ENCODE data around the gene UGT1A6.

UGT1A6 gene

DNA sequence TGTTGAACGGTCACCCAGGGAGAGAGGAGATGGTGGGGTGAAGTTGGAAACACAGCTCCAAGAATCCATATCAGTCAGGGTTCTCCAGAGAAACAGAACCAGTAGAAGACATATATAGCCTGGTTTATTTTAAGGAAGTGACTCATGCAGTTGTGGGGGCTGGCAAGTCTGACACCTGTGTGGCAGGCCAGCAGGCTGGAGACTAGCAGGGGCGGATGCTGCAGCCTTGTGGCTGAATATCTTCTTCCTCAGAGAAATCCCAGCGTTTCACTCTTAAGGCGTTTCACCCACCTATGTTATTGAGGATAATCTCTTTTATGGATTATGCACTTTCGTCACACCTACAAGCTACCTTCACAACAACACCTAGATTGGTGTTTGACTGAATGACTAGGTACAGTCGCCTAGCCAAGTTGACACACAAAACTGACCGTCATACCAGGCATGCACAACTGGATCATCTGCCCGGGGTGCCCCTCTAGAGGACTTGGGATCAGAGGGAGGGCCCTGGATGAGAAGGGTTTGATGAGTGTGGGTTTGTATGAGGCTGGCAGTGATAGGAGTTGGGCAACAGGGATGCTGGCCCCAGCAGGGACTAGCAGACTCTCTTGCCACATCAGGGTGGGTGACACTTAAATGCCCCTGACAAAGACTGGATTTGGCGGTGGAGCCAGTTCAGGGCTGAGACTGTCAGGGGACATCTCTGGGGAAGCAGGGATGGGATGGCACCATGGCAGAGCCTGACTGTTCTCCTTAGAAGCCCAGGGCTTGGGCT, 108.9 kb downstream of the UGT1A6 start:
- DNase-seq (ENCODE audit: low spot score), result peak; percentile 39

DNA sequence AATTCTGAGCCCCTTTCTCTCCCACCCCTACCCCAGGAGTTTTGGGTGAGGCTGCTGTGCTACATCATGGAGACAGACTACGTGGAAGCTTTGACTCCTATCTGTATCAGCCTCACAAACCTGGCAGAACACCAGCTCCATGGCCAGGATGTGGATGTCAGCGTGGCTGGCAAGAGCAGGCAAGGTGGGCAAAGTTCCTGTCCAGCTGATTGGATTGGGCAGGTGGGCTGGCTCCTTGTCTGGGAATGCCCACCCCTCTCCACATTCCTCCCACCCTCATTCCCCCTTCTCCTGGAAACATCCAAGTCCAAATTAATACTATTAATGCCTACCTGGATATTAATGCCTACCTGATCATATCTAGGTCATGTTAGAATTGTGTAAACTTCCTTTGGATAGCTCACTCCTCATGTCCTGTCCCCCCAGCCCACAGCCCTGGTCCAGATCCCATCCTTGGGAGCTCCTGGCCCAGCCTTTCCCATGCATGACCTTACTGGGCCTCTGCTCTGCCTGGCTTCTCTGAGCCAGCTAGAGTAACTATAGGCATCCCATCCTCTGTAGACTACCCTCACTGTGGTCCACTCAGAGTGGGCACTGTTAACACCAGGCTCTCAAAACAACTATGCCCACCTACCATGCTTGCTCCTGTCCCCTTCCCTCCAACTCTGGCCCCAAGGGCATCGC, 109.6 kb downstream of the UGT1A6 start:
- no peak for DNase-seq (ENCODE audit: low spot score)

DNA sequence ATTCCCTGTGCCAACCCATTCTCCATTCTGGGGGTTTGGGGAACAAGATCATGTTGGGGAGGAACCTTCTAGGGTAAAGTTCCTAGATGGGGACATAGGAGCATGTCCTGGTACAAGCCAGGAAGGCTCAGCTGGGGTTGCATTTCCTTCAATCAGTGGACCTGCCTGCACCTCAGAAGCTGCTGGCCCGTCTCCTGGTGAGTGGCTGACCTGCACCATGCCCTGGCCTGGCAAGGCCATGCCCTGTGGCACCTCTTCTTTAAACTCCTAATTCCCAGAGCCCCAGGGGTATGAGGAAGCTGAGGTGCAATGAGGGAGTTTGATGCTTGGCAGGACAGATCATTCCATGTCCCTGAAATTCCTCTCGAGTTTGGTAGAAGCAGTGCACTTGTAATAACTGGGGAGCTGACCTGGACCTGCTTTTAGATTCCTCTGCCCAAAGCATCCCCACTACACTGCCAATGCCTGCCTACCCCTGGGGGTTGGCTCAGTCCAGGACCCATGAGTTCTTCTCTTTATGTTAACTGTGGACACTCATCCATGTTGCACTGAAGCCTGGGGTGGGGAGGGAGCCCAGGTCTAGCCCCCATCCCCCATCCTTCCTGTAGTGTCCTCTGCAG, 110.7 kb downstream of the UGT1A6 start:
- DNase-seq (ENCODE audit: low spot score), result no peak

DNA sequence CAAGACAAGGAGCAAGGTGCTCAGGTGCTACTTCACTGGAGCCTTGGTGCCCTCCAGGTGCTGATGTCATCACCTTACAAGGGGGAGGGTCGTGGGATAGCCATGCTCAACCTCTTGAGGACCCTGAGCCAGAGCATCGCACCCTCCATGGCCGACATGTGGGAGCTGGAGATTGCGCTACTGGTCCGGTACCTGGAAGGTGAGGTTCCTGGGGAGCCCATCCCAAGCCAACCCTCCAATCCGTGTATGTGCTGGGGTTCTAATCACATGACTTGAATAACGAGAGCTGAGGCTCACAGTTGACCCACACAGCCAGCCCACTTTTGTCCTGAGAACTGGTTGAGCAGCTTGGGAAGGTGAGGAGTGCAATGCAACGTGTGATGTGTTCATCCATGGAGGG, 111.3 kb downstream of the UGT1A6 start:
- DNase-seq (ENCODE audit: low spot score), result no peak

DNA sequence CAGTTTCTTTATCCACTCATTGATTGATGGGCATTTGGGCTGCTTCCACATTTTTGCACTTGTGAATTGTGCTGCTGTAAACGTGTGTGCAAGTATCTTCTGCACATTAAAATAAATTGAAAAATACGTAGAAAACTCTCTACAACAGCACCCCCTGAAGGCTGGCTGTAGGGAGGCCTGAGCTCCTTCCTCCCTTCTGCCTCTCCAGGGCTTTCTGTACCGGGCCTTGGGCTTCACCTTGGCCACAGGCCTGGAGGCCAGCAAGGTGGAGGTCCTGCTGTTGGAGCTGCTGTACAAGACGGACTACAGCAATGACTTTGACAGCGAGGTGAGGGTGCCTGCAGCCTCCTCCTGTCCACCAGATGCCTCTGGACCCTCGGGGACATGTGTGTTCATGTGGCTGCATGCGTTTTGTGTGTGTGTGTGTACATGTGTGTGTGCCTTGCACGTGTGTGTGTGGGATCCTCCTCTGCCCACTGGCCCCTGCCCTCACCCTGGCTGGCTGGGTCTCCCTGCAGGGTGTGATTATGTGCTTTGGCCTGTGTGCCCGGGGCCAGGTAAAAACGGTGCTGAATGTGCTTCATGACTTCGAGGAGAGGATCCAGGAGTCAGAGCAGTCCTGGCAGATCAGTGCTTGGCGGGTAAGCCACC, 114.7 kb downstream of the UGT1A6 start:
- DNase-seq (ENCODE audit: low spot score), result no peak

DNA sequence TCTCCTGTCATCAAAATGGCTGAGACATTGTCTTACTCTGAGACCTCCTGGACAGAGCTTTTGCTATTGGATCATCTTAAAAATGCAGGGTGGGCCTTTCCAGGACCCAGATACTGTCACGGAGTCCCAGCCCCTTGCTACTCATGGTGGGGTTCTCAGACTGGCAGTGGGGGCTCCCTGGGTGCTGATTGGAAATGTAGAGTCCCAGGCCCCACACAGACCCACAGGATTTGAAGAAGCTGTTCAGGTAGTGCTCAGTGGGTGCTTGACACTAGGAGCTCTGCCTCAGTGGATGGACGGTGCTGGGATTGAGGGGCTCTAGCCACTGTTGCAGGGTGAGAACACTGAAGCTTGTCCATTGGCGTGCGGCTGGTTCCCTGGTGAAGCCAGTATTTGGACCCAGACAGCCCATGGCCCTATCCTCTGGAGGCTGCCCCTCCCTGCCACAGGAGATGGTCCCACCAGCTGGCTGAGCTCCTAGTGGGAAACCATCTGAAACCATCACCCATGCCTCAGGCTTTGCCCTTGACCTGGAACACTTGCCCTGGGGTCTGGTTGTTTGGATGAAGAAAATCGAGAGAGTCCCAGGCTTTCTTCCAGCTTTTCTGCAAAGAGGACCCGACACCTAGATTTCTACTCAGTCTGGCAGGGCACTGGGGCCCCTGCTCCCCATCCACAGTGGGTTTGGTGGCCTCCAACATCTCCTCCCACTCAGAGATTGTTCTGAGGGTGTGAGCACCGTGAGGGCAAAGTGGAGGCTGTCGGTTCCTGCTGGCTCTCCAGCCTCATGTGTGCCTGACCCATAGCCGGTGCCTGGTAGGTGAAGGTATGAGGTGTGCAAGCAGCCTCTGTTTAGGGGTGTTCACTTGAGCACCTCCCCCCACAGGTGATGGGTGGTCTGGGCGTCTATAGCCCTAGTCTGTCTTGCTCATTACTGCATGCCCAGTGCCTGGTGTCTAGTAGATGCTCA, 115.6 kb downstream of the UGT1A6 start:
- no peak for DNase-seq (ENCODE audit: low spot score)

DNA sequence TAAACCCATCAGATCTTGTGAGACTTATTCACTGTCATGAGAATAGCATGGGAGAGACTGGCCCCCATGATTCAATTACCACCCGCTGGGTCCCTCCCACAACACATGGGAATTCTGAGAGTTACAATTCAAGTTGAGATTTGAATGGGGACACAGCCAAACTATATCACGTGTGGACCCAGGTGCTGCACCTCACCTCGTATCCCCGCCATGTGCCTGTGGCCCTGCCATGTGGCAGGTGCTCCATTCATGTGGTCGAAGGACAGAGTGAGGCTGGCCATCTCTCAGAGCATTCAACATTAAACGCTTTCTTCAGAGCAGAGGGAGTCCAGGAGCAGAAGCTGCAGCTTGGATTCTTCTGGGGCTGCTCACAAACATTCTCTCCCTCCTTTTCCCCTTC, 117.7 kb downstream of the UGT1A6 start:
- DNase-seq (ENCODE audit: low spot score), result no peak

DNA sequence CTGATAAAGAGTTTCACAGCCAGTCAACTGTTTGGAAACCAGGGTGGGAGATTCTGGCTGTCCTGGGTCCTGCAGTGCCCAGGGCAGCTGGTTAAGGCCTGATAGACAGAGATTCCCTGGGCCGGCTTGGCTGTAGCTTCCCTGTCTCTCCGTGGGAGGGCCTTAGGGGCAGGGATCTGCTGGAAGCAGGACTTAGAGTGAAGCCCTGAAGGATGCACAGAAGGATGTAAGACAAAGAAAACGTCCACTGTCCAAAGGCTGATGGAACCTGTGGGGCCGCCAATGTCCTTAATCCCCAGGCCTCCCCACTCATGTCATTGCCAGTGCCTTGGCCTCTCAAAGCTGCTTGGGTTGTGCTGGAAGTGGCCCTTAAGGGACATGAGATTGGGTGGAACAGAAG, 118.4 kb downstream of the UGT1A6 start:
- DNase-seq (ENCODE audit: low spot score), result no peak

DNA sequence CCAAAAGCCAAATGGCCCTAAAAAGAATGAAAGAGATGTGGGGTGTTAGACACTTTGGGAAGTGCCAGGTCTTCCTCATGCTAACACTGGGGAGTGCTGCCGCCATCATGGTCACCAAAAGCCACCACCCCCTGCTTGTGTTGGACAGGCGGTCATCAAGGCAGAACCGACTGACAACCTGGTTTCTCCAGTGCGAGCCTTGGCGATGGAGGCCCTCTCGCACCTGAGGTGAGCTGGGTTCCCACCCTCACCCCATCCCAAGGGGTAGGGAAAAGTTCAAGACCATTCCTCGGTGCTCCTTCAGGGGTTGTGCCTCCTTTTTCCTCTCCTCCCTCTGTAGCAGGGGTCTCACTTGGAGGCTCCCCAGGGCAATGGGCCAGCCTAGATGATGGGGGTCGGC, 119.0 kb downstream of the UGT1A6 start:
- DNase-seq (ENCODE audit: low spot score), result no peak

DNA sequence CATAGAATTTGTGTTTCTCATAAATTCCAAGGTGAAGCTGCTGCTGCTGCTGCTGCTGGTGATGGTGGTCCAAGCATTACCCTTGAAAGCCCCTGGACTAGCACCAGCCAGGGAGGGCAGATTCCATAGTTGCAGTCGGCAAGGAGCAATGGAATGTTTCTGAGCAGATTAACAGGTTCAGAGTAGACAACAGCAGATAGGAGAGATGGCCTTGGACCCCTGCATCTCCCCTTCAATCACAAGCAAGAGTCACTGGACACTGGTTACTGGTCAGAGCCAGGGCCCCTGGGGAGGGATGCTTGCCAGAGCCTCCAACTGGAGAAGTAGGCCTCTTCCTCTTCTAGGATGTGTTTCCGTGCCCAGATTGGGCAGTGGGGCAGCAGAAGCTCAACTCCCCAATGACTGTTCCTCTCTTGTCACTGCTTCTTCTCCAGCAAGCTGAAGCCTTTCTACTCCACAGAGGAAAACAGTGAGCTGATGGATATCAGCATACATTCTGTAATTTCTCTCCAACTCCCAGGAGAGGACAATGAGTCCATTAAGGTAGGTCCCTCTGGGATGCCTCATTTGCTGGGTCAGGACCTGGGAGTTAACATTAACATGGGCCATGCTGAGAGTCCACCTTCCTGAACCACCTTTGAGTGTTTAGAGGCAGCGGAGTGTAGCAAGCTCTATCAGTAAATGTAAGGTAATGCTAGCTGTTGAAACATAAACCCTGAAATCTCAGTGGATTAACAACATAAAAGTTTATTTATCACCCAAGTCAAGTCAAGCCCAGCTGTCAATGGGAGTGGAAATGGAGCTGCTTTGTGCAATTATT, 120.8 kb downstream of the UGT1A6 start:
- no peak for DNase-seq (ENCODE audit: low spot score)

DNA sequence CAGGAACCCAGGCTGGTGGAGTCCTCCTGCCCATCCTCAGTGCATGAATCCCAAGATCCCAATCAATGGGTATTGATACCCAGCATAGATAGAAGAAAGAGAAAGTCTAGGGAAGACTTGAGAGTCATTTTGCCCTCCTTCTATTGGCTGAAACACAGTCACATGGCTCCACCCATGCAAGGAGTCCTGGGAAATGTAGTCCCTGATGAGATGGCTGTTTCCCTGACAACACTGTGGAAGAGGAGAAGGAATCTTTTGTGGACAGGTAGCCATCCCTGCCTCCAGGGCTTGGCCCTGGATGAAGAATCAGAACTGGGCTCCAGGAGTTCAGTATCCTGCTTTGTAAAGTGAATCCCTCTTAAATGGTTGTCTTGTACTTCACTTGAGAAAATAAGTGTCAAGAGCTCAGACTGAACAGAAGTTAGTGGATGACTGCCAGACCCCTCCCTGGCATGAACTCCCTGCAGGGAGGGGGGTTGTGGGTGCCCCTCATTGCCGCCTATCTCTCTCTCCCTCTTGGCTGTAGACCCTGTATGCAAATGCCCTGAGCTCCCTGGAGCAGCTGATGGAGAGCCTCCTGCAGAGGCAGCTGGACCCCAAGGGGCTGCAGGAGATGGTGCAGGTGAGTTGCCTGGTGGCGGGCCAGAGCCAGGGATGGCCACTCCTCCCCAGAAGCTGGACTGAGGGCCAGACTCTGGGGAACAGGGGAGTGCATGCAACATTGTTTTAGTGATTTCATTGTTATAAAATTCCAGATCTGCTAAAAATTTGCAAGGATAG, 121.6 kb downstream of the UGT1A6 start:
- DNase-seq (ENCODE audit: low spot score), result peak; percentile 20

DNA sequence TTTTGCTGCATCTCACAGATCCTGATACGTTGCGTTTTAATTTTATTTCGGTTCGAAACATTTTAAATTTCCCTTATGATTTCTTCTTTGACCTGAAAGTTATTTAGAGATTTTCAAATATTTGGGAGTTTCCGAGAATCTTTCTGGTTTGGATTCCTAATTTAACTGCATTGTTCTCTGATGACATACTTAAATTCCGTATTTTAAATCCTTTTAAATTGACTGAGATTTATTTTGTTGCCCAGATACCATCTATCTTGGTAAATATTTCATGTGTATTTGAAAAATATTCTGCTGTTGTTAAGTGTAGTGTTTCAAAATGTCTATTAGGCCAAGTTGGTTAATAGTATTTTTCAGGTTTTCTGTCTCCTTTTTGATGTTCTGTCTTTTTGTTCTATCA, 123.2 kb downstream of the UGT1A6 start:
- no peak for DNase-seq (ENCODE audit: low spot score)

DNA sequence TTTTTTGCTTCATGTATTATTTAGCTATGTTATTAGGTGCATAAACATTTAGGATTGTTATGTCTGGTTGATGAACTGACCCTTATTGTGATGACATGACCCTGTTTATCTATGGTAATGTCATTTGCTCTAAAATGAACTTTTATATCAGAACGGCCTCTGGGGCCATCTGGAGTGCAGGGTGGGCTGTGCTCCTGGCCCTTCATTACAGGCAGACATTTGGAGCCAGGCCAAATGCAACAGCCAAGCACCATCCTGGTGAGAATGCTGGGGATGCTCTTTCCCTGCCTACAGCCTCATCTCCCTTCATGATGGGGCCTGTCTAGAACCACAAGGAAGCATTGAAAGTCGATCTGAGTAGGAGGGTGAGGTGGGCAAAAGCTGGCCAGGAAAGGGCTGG, 123.6 kb downstream of the UGT1A6 start:
- no peak for DNase-seq (ENCODE audit: low spot score)

DNA sequence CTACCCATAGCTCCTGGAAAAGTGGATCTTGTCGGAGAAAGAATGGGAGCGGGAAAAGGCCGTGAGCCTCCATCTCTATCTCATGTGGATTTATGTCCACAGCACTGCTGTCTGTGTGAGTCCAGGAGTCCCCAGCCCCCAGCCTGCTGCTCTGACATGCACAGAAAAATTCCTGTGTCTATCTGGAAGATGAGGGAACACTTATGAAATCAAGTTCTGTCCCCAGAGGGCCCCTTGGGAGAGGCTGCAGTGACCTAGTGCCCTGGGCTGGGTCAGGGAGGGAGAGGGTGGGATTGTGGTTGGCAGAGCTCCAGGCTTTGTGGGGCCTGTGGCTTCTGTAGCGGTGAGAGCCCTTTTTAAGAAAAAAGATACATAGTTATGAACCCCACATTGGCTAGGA, 124.1 kb downstream of the UGT1A6 start:
- no peak for DNase-seq (ENCODE audit: low spot score)

DNA sequence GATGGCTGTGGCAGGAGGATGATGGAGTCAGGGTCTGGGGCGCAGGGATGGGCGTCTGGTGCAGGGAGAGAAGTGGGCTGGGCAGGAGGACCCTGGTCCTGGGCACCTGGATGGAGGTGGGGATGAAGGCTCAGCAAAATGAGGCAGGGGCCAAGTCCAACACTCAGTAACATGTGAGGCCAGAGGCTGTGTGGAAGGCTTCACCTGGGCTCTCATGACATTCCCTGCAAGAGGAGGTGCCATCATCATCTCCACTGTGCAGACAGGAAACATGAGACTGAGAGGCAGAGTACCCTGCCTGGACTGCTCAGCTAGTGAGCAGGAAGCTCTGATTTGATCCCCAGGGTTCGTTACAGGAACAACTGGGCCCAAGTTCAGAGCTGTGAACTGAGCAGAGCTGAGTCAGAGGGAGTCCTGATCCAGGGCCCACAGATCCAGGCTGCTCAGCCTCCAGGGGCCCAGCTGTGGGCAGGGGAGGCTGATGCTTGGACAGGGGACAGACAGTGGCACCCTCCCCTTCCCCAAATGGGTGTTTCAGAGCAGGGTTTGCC, 124.7 kb downstream of the UGT1A6 start:
- DNase-seq (ENCODE audit: low spot score), result no peak

DNA sequence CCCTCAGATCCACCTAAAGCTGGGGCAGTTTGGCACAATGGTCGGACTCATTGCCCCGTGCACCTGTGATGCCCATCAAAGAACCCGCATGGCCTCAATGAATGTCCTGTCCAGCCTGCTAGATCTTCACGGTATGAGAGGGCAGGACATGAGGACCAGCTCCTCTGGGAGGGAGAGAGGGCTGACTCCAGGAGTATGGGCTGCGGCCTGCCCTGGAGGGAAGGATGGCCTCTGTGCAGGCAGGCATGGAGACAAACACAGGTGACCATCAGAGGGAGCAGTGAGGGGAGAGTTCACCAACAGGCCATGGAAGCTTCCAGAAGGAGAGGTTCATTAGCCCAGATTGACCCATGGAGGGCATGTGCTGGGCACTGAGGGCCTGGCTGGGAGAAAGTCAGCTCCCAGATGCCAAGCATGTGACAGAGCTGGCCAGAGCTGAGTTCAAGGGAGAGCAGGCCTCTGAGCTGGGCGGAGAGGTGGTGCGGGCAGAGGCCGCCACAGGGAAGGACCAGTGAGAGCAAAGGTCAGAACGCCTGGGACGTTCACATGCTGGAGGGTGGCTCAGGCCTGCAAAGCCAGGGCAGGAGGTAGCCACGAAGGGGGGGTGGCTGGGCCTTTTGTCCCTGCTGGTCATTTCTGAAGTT, 125.4 kb downstream of the UGT1A6 start:
- no peak for DNase-seq (ENCODE audit: low spot score)

DNA sequence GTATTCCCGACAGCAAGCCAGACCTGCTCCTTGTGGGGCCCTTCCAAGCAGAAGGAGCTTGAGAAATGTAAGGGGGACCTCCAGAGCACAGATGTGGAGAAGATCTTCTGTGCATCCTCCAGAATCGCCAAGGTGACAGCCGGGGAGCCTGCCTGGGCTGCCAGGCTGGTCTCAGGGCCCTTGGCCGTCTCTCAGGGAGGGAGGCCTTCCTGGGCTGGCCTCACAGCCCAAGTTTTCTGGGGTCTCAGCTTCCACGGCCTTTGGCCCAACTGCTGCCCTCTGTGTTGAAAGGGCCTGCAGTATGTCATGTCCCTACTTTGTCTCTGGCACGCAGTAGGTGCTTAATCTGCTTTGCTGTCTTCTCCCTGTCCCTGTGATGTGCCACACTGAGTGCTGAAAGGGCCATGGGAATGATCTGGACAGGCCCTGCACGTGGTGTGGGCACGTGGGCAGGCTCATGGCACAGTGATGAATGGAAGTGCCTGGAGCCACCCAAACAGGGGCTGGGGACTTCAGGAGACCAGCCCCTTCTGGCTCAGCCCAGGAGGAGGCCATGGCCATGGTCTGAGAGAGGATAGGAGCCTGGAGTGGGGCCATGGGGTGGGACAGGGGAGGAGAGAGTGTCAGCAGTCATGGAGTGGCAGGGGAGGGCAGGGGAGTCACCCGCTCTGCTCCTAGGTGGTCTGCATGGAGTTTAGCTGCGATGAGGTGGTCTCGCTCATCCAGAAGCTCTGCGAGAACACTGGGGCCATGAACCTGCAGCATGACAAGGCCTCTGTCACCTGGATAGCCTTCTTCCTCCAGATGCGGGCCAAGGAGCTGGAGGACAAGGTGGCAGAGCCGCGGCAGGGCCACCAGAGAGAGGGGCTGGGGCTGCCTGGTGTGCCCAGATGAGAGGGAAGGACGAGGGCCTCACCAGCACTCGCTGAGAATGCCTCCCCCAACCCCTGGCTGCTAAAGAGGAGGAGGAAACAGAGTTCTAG, 126.2 kb downstream of the UGT1A6 start:
- no peak for DNase-seq (ENCODE audit: low spot score)

Data from SW480 (cell line).